ENCODE measurements around the gene ECEL1.

The ECEL1 gene

GRCh38 chr2:232495292-232495691, 7.7 kb upstream of the ECEL1 start:
- no peak for DNase-seq

DNA sequence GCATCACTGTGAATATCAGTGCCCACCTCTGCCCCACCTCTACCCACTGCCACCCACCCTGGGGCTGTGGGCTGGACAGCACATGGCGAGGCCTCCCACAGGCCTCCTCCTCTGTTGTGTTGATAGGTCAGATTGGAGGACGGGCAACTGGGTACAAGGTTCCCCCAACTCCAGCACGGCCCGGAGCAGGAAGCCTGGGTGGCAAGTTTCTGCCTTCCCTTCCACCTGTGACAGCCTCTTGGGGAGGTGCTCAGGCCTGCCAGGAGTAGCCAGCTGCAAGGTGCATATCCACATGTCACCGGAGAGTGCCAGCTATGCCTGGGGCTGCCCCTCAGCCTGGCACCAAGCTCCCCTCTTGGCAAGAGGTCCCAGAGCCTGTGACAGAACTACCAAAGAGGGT, 6.9 kb upstream of the ECEL1 start:
- DNase-seq, result no peak

DNA sequence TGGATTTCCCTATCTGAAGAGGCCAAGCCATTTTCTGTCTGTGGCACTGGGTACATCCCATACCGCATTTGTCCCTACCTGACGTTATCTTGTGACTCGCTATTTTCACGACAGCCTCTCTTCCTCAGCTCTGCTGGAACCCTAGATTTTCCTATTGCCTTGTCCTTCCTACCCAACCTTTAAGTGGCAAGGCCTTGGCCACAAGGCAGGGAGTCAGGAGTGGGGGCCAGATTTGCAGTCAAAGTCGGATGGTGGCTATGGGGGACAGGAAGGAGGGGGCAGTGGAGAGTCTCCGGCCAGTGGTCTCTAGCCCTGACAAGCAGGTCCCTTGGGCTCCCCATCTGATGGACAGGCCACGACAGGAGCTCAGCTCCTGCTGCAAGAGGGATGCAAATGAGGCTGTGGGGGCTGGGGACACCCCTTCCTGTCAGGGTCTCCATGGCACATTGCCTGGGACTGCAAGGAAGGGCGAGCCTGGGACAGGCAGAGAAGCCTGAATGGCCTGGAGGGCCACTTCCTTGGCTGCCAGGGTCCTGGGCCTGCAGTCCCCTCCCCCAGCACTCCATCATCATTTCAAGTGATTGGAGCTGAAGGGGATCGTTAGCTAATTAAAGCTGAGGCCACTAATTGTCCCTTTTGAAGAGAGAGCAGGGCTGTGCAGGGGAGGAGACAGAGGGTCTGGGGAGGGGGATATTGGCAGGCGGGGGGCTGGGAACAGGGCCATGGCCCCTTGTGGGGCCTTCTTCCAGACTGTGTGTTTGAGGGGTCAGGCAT, 6.3 kb upstream of the ECEL1 start:
- DNase-seq, result no peak

DNA sequence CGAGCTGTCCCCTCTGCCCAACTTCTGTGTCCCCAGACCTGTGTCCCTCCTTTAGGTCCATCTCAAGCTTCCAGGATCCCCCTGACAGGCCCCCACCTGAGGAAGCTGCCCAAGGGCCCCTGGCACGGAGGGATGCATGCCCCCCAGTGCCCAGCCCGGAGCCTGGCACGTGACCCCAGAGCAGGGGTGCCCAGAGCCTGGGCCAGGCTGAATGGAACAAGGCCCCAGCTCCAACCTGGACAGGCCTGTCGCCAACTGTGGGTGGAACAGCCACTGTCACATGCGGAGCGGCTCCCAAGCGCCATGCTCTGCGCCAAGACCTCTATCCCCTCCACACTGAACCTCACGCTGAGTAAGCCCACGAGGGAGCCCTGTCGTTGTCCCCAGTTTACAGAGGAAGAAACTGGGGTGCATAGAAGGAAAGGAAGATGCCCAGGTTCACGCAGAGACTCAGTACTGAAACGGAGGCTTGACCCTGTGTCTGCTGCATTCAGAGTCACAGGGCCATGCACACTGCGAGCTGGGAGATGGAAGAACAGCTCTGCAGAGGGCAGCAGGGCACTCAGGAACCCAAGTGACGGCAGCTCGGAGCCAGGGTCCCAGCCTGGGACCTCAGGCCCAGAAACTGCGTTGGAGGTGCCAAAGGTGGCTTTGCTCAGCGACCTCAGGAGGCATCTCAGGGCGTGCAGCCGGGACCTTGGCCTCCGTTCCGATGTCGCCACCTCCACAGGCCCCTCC, 5.5 kb upstream of the ECEL1 start:
- DNase-seq, result no peak

- DNase-seq, result no peak
Measured at GRCh38 chr2:232492236-232492848, 4.7 kb upstream of the ECEL1 start.

DNA sequence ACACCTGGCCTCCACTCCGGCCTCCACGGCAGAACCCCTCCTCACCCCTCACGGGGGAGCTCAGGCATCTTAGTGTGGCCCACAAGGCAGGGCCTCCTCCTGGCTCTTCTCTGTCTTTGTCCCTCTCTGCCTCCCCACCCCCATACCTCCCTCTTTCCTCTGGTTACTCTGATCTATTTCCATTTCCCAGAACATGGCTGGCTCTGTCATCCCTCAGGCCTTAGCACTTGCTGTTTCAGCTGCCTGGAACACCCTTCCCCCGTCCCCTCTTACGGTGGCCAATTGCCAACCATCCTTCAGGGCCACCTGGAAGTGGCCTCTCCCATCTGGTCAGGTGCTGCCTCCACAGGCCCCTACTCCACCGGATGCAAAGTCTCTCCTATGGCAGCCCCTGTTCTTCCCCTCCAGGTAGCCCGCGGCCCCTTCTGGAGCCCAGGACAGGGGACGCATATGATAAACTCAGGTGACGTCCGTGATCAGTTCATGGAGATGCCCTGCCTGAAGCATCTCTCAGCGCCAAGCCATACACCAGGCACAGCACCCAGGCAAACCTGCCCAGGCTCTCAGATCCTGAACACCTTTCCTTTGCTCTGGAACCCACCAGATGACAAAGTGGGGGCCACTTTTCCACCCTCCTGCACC, 3.6 kb upstream of the ECEL1 start:
- no peak for DNase-seq

DNA sequence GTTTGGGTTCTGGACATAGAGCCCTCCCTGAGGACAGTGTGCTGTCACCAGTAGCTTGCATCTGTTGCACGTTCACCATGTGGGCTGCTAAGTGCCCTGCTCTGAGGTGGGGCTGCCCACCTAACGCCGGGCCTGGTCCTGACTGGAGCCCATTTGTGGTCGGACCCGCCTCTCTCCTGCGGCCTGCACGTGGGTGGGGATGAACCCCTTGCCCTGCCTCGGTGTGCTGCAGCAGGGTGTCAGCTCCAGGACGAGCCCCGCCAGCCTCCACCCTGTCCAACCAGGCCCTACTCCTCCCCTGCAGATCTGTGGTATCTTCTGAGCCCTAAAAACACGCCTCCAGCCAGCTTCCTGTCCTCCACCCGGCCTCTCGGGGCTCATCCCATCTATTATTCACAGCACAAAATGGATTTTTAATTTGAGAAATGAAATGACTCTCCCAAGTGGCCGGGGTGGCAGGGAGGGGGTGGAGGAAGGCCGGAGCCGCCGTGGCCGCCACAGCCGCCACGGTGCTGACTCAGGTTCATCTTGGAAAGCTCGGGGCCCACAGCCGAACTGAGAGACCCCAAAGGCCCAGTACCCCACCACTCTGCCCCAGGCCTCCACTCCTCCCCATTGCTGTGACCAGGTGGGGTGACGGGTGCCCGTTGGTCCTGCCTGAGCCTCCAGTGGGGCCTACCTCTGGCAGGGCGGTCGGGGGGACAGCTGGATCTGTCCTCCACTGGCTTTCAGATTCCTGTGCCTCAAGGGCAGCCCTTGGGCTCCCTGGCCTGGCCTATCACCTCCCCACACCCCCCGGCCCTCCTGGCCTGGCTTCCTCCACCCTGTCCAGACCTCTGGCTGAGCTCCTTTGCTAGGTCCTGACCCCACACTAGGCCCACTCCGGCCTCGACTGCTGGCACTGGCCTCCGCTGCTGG, 2.8 kb upstream of the ECEL1 start:
- DNase-seq, result no peak

- DNase-seq, result no peak
Measured at GRCh38 chr2:232489516-232490220, 2.0 kb upstream of the ECEL1 start.

GRCh38 chr2:232488721-232489300, 1.2 kb upstream of the ECEL1 start:
- DNase-seq, result no peak

DNA sequence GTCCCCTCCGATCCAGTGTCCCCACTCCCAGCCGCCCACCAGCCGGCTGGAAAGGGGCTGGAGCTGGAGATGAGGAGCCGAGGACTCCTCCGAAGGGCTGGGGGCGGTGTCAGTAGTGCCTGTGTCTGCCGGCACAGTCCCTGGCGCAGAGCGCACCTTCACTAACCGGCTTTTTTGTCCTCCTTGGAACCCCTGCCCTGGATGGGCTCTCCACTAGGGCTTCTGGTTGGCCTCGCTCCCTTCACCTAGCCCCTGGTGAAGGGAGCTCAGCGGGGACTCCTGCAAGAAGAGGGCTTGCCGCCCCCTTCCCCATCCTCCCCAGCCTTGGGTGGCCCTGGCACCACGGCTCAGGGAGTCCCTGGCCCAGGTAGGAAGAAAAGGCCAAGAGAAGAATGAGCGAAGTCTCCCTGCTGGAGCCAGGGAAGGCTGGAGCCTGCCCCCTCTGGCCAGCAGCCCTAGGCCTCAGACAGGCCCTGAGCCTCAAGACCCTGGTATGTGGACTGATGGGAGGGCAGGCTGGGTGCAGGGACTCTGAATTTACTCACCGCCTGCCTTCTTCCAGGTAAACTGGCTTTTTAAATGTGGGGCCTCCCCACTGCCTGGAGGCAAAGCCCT, 570 bp upstream of the ECEL1 start:
- DNase-seq, result no peak

DNA sequence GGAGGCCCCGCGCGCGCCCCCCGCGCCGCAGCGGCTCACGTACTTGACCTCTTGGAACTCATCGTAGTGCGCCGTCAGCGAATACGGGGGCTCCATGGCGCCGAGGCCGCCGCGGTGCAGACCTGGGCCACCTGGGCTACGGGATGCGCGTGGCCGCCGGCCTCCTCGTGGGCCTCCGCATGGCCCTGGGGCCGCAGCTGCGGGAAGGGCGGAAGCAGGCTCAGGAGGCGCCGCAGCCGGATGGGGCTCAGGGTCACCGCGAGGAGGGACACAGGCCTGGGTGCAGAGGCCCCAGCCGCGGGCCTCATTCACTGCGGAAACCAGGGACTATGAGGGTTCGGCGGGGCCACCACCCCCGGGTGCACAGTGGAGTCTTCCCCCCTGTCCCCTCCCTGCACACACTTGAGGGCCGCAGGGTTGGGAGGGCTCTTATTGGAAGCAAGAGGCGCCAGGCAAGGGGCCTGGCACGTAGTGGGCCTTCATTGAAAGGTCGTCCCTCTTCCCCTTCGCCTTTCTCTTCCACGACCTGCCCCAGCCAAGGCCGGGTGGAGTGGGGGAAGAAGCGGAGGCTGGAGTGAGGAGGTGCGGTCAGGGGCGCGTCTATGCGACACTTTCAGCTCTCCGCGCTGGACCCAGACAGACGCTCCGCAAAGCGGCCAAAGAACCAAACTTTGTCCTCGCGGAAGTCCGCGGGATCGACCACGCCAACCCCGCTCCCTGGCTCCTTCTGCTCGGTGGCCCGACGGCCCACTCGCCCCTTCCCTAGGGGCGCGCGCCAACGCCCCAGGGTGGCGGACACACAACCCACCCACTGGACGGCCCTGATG, 863 bp downstream of the ECEL1 start:
- no peak for DNase-seq

GRCh38 chr2:232485757-232486557, 1.7 kb downstream of the ECEL1 start:
- no peak for DNase-seq

GRCh38 chr2:232485348-232485756, 2.3 kb downstream of the ECEL1 start:
- DNase-seq, result no peak

- no peak for DNase-seq
Measured at GRCh38 chr2:232484628-232485347, 2.8 kb downstream of the ECEL1 start.

DNA sequence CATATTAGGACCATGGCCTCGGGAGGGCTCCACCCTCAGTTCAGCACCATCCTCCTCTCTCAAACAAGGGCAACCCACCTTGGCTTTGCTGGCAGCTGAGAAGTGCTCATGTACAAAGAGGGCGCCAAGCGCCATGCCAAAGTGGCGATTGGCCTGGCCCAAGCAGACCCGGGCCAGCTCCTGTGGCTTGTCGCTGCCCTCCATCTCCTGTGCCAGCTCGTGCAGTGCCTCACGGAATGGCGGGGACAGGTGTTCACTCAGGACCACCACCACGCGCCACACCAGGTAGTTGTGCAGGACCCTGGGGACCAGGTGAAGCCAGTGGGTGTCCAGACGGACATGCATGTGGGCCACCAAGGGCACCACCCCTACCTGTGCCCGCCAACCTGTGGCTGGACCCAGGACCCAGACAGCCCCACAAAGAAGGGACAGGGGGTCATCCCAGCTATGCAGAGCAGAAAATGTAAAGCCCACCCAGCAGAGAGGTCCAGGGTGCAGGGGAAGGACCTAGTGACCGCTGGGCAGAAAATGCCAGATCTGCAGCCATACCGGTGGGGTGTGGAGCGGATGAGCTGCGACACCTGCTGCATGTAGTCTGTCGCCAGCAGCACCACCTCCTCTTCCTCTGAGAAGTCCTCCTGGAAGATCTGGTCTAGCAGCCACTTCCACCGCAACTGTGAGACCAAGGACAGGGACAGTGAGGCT, 3.6 kb downstream of the ECEL1 start:
- no peak for DNase-seq

GRCh38 chr2:232483311-232483922, 4.2 kb downstream of the ECEL1 start:
- no peak for DNase-seq

Measured in fibroblast of upper back skin (primary cell).